K562 (cell line): ENCODE data around the gene SERTAD4. TPM values are rescaled to one million over a fixed set of nuclear protein-coding genes. Genes with fewer than 3 reads are reported as not detected.

Experiments used
- ATAC-seq: fragments of 200-7000 bp; cut with Tn5 transposase; 3 replicates; pipeline ENCODE4 v1.9.1; 2020; ENCODE audit warnings: moderate library complexity
- BruUV-seq: library from RNA; stranded (reverse); fragments of 400-500 nt; replicated peaks from 2 replicates; lab custom pipeline; 2021; lab: Mats Ljungman, UMichigan
- CTCF ChIA-PET: fragments of 300-600 bp; formaldehyde crosslinking; extraction: SDS; loops from one replicate; lab custom pipeline; 2021; ENCODE audit warnings: low intra/inter-chr PET ratio; lab: Yijun Ruan, JAX
- POLR2A ChIA-PET: fragments of 300-600, 350-650 bp; sonication (Branson Sonifier 250); formaldehyde crosslinking; extraction: SDS; loops from one replicate; lab custom pipeline; 2021; ENCODE audit warnings: antibody characterized with exemption, inconsistent platforms; lab: Yijun Ruan, JAX
- DNase-seq, 4 experiments: peaks; one replicate each; pipeline versions ENCODE4 v3.0.0 to v3.0.0-alpha.2; 2011 to 2018; ENCODE audit warnings: low spot score in 3 of 4, mixed read lengths in 3 of 4; ENCODE audit errors: extremely low read depth in 1 of 4
- FAIRE-seq: peaks from 2 replicates; lab custom pipeline; 2011; peaks lifted over from hg19 to GRCh38; lab: Jason Lieb, UNC
- H2AFZ ChIP-seq: 2 replicates; pipeline ENCODE4 v1.6.0; 2011; ENCODE audit warnings: low read depth, low read length, control low read depth, inconsistent platforms
- H3K27ac ChIP-seq: fragments of 200-600 bp; 3 replicates; pipeline ENCODE4 v1.8.0; 2011; ENCODE audit warnings: low read depth, mild to moderate bottlenecking, control low read depth, inconsistent platforms, low read length, moderate library complexity, mixed read lengths; ENCODE audit errors: extremely low read depth
- H3K27me3 ChIP-seq, 2 experiments: fragments of 300-600 bp in 1 of 2; 2 replicates in 1 of 2; 3 replicates in 1 of 2; pipeline versions ENCODE4 v1.6.0 to v1.8.0; 2011; ENCODE audit warnings: inconsistent platforms in 2 of 2, low read length in 2 of 2, mild to moderate bottlenecking in 1 of 2, mixed read lengths in 1 of 2, moderate library complexity in 1 of 2; ENCODE audit not compliant: control insufficient read depth in 2 of 2, insufficient read depth in 2 of 2
- H3K36me3 ChIP-seq: fragments of 300-600 bp; 3 replicates; pipeline ENCODE4 v1.8.0; 2011; ENCODE audit warnings: mild to moderate bottlenecking, low read length, inconsistent platforms; ENCODE audit not compliant: control insufficient read depth, insufficient read depth
- H3K4me1 ChIP-seq, 2 experiments: fragments of 200-600 bp in 1 of 2; replicated peaks in 1 of 2; 2 replicates in 1 of 2; 3 replicates in 1 of 2; pipeline versions ENCODE4 v1.5.1 to v1.8.0; 2011; ENCODE audit warnings: inconsistent platforms in 2 of 2, low read length in 2 of 2, mild to moderate bottlenecking in 1 of 2, mixed read lengths in 1 of 2, moderate library complexity in 1 of 2; ENCODE audit not compliant: control insufficient read depth in 2 of 2, insufficient read depth in 2 of 2
- H3K4me2 ChIP-seq: 2 replicates; pipeline ENCODE4 v1.6.1; 2011; ENCODE audit warnings: low read length, control low read depth, inconsistent platforms, mixed read lengths; ENCODE audit not compliant: insufficient read depth
- H3K4me3 ChIP-seq: fragments of 200-600 bp; sonication (generic), shearing (Covaris generic); 2 replicates; pipeline ENCODE4 v1.5.1; 2016; ENCODE audit warnings: control low read depth, inconsistent platforms
- H3K79me2 ChIP-seq: fragments of 200-600 bp; 3 replicates; pipeline ENCODE4 v1.8.0; 2011; ENCODE audit warnings: low read length, inconsistent platforms; ENCODE audit not compliant: control insufficient read depth, insufficient read depth
- H3K9ac ChIP-seq, 2 experiments: 2 replicates each; pipeline versions ENCODE4 v1.6.0 to v1.6.1; 2011; ENCODE audit warnings: low read depth in 2 of 2, low read length in 2 of 2, control low read depth in 1 of 2, inconsistent platforms in 1 of 2, mild to moderate bottlenecking in 1 of 2, mixed read lengths in 1 of 2; ENCODE audit not compliant: insufficient read depth in 1 of 2
- H3K9me1 ChIP-seq: one replicate; pipeline ENCODE4 v1.6.0; 2011; ENCODE audit warnings: inconsistent platforms, mild to moderate bottlenecking, low read length, moderate library complexity; ENCODE audit not compliant: control insufficient read depth, insufficient read depth
- H3K9me3 ChIP-seq: replicated peaks from 2 replicates; pipeline ENCODE4 v1.5.1; 2011; ENCODE audit warnings: low read depth, low read length, inconsistent platforms; ENCODE audit not compliant: control insufficient read depth, insufficient read depth
- H4K20me1 ChIP-seq: replicated peaks from 2 replicates; pipeline ENCODE4 v1.6.1; 2011; ENCODE audit warnings: low read length, inconsistent platforms, mixed read lengths; ENCODE audit not compliant: control insufficient read depth, insufficient read depth
- ETV6 ChIP-seq, 3 experiments: fragments of 150-350 bp in 1 of 3; sonication (generic) in 1 of 3; formaldehyde crosslinking in 1 of 3; IDR thresholded peaks; 2 replicates each; pipeline versions ENCODE4 v1.6.1 to v1.8.0; 2014 to 2022; ENCODE audit warnings: borderline replicate concordance in 2 of 3, low read depth in 2 of 3, antibody characterized with exemption in 1 of 3, low read length in 1 of 3, mild to moderate bottlenecking in 1 of 3, missing genetic modification reagents in 1 of 3
- GATAD2B ChIP-seq: fragments of 450-650 bp; IDR thresholded peaks from 2 replicates; pipeline ENCODE4 v1.6.1; 2017; ENCODE audit warnings: mild to moderate bottlenecking, borderline replicate concordance
- POLR2B ChIP-seq: fragments of 450-650 bp; IDR thresholded peaks from 2 replicates; pipeline ENCODE4 v1.6.1; 2018; ENCODE audit warnings: low read depth; ENCODE audit not compliant: partially characterized antibody
- SP2 ChIP-seq: IDR thresholded peaks from 2 replicates; pipeline ENCODE4 v1.6.1; 2011; ENCODE audit warnings: mild to moderate bottlenecking, low read depth, low read length, moderate library complexity; ENCODE audit not compliant: poor library complexity, severe bottlenecking; ENCODE audit errors: extremely low read depth
- TBP ChIP-seq: optimal IDR thresholded peaks from 2 replicates; pipeline ENCODE3; 2011; ENCODE audit warnings: low read depth, low read length, improper control_type of control experiment
- TRIM25 ChIP-seq: fragments of 450-650 bp; IDR thresholded peaks from 2 replicates; pipeline ENCODE4 v1.7.0; 2016; ENCODE audit warnings: borderline replicate concordance
- ZBED1 ChIP-seq: IDR thresholded peaks from 2 replicates; pipeline ENCODE4 v1.6.1; 2014
- ZNF134 ChIP-seq: fragments of 250-450 bp; sonication (Bioruptor Pico); conservative IDR thresholded peaks from 2 replicates; pipeline ENCODE4 v1.4.0; 2020
- ZNF263 ChIP-seq: sonication (generic); formaldehyde crosslinking; IDR thresholded peaks from 2 replicates; pipeline ENCODE4 v1.8.0; 2022; ENCODE audit warnings: mild to moderate bottlenecking, missing genetic modification reagents, borderline replicate concordance
- ZNF274 ChIP-seq: IDR thresholded peaks from 2 replicates; pipeline ENCODE4 v1.6.1; 2011; ENCODE audit warnings: low read depth, mild to moderate bottlenecking, low read length, moderate library complexity, borderline replicate concordance
- WGBS: fragments of 100-300 bp; shearing (Covaris generic); methylation state at CpG from one replicate; pipeline ENCODE4 v1.1.6; 2016; ENCODE audit warnings: low coverage, mixed read lengths; ENCODE audit not compliant: insufficient coverage; ENCODE audit errors: missing lambda C conversion rate; 5-methylcytosine and 5-hydroxymethylcytosine counted together
- in situ Hi-C: fragments of 300-500 bp; cut with MboI; formaldehyde crosslinking; loops from 4 replicates; pipeline ENCODE4 v1.15.0; 2018; ENCODE audit warnings: inconsistent platforms, mixed read lengths
- intact Hi-C: fragments of 100-400 bp; cut with micrococcal nuclease; formaldehyde crosslinking; loops from 2 replicates; pipeline ENCODE4 v1.14.2; 2022
- polyA plus RNA-seq, 8 experiments: library from polyadenylated mRNA; depleted of rRNA in 4 of 8; stranded (reverse) in 5 of 8; unstranded in 3 of 8; fragments of >200 nt; fragmentation: Nextera tagmentation in 2 of 8; fragmentation: Illumina TruSeq in 1 of 8; extraction: Ambion mirVana in 2 of 8; extraction: Trizol in 1 of 8; gene quantifications; 2 replicates each; pipeline versions ENCODE4 v1.2.1 to v1.2.3, GENCODE V29; 2011 to 2014; ENCODE audit warnings: inconsistent platforms in 1 of 8, missing spikeins in 1 of 8
- total RNA-seq, 7 experiments: library from RNA; depleted of rRNA in 6 of 7; stranded (reverse); fragments of >200 nt in 6 of 7; fragmentation: Illumina TruSeq in 2 of 7; extraction: Trizol in 2 of 7; gene quantifications; 2 replicates each; pipeline versions ENCODE4 v1.2.1 to v1.2.3, GENCODE V29; 2011 to 2021; ENCODE audit warnings: low replicate concordance in 1 of 7

Gene SERTAD4
- total and polyA plus RNA-seq, 9 of the 15 experiments (the other 6 are each of a cell fraction or from before 2014, with no cell fraction given), result not detected

DNA sequence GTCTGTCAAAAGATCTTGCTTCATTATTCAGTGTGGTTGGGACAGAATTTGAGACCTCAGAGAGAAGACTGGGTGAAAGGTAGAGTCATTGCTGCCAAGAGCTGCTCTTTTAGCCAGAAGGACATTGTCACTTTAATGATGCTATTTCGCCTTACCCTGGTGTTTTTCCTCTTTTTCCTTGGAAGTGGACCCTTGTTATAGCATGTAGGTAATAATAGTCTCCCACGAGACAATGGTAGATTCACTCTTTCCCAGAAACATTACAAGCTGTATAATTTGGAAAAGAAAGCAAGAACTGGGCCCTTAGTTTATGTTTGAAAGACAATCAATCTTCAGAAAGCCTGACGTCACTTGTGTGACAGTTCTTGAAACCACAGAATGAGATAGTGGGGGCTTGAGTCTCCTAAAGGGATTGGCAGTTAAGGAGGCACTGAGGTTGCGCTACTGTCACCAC lies 3.8 kb downstream of the SERTAD4 start (continued):
- no peak for TF ChIP-seq TRIM25
- no peak for TF ChIP-seq GATAD2B
- TF ChIP-seq SP2, result no peak
- no peak for TF ChIP-seq POLR2B

- BruUV-seq, result no TSS peak
- CTCF ChIA-PET, result no interaction called here
- TF ChIP-seq ZNF134 (no peak), TBP (no peak), ZNF263 (CRISPR knock-in tag) (no peak), ZNF274 (no peak), ETV6 (IDR thresholded peaks at IDR 0.05; ENCODE audit: borderline replicate concordance in 1 of 2, low read depth in 2 of 2, low read length in 1 of 2) (no peak), ETV6 (CRISPR knock-in tag; IDR thresholded peaks at IDR 0.05; ENCODE audit: borderline replicate concordance) (no peak), ZBED1 (no peak)
- FAIRE-seq (no peak), ATAC-seq (no peak), DNase-seq (no peak)
- Histone ChIP-seq H3K4me2 (no peak overlapping the region), H3K36me3 (no peaks in the 10 kb centered on the region), H3K9me3 (no peaks in the 10 kb centered on the region), H3K9ac (no peak overlapping the region), H3K79me2 (no peaks in the 10 kb centered on the region), H3K4me3 (no peak overlapping the region), H2AFZ (no peak overlapping the region), H3K27me3 (peaks cover 15 to 18% of the 10 kb centered on the region in 2 experiments), H3K9me1 (no peaks in the 10 kb centered on the region), H4K20me1 (no peaks in the 10 kb centered on the region), H3K4me1 (peaks cover 0 to 22% of the 10 kb centered on the region in 2 experiments; a peak in 4 of 5 replicates), H3K27ac (no peak overlapping the region)
- intact Hi-C loops (no loop called here), in situ Hi-C loops (no loop called here)
- WGBS, result 0% methylated on average over 10 of the region's 10 CpGs
- POLR2A ChIA-PET, result interaction anchor here (0.6 to 0.9 kb wide), 3 partner anchors 10 to 403 kb away, joined by 3 to 4 read pairs (median 3); no protein-coding TSS in a partner anchor
These were observed 4.3 kb downstream of the SERTAD4 start for GRCh38 chr1:210236840-210237409.
